ENCODE measurements around the gene OR4D10. TPM values are rescaled to one million over a fixed set of nuclear protein-coding genes. Genes with fewer than 3 reads are reported as not detected.
"Not testable (repeated sequence)": the region's sequence is repeated elsewhere in the genome, so short reads cannot be mapped to it uniquely, and the experiment has no call there.

Gene OR4D10
- total and polyA plus RNA-seq, 4 donors: not detected

GRCh38 chr11:59520139-59520538 is 47.0 kb downstream of the OR4D10 start:
- not testable (repeated sequence) for H3K4me3 ChIP-seq (ENCODE audit: low read depth, low read length); H3K4me1 ChIP-seq (ENCODE audit: control insufficient read depth, insufficient read depth, low read length); H3K36me3 ChIP-seq (ENCODE audit: control insufficient read depth, insufficient read depth, low read length); H3K27me3 ChIP-seq (ENCODE audit: control insufficient read depth, insufficient read depth, low read length); H3K9me3 ChIP-seq (ENCODE audit: control insufficient read depth, insufficient read depth, low read length); DNase-seq (ENCODE audit: low read depth in 4 of 6, low spot score in 6 of 6); H3K27ac ChIP-seq (ENCODE audit: low read depth, low read length)
- WGBS (ENCODE audit: insufficient coverage): no CpG with 5 or more reads among the region's 2 CpGs

GRCh38 chr11:59520741-59521140 is 47.6 kb downstream of the OR4D10 start:
- Histone ChIP-seq H3K27me3 (ENCODE audit: control insufficient read depth, insufficient read depth, low read length) (no peaks in the 10 kb centered on the region), H3K27ac (ENCODE audit: low read depth, low read length) (no peak overlapping the region), H3K36me3 (ENCODE audit: control insufficient read depth, insufficient read depth, low read length) (no peaks in the 10 kb centered on the region), H3K9me3 (ENCODE audit: control insufficient read depth, insufficient read depth, low read length) (no peaks in the 10 kb centered on the region), H3K4me3 (ENCODE audit: low read depth, low read length) (no peak overlapping the region), H3K4me1 (ENCODE audit: control insufficient read depth, insufficient read depth, low read length) (no peaks in the 10 kb centered on the region)
- WGBS (ENCODE audit: insufficient coverage): 94% methylated on average over 4 of the region's 5 CpGs
- no peak for DNase-seq (ENCODE audit: low read depth in 4 of 6, low spot score in 6 of 6)

GRCh38 chr11:59523541-59523940 is 50.4 kb downstream of the OR4D10 start:
- no peaks in the 10 kb centered on the region for H3K36me3 ChIP-seq (ENCODE audit: control insufficient read depth, insufficient read depth, low read length)
- WGBS (ENCODE audit: insufficient coverage): no CpG with 5 or more reads among the region's 1 CpG
- DNase-seq (ENCODE audit: low read depth in 4 of 6, low spot score in 6 of 6): no peak
- no peaks in the 10 kb centered on the region for H3K9me3 ChIP-seq (ENCODE audit: control insufficient read depth, insufficient read depth, low read length)
- H3K4me1 ChIP-seq (ENCODE audit: control insufficient read depth, insufficient read depth, low read length): no peaks in the 10 kb centered on the region
- H3K4me3 ChIP-seq (ENCODE audit: low read depth, low read length): no peak overlapping the region
- H3K27ac ChIP-seq (ENCODE audit: low read depth, low read length): no peak overlapping the region
- H3K27me3 ChIP-seq (ENCODE audit: control insufficient read depth, insufficient read depth, low read length): no peaks in the 10 kb centered on the region

GRCh38 chr11:59528711-59529110 is 55.6 kb downstream of the OR4D10 start:
- no peak overlapping the region for H3K4me3 ChIP-seq (ENCODE audit: low read depth, low read length)
- no peaks in the 10 kb centered on the region for H3K27me3 ChIP-seq (ENCODE audit: control insufficient read depth, insufficient read depth, low read length)
- H3K27ac ChIP-seq (ENCODE audit: low read depth, low read length): no peak overlapping the region
- H3K9me3 ChIP-seq (ENCODE audit: control insufficient read depth, insufficient read depth, low read length): no peaks in the 10 kb centered on the region
- WGBS (ENCODE audit: insufficient coverage): 19% methylated on average over 4 of the region's 7 CpGs
- H3K4me1 ChIP-seq (ENCODE audit: control insufficient read depth, insufficient read depth, low read length): no peaks in the 10 kb centered on the region
- peak in 1 of 6 donors; percentile 49 for DNase-seq (ENCODE audit: low read depth in 4 of 6, low spot score in 6 of 6)
- H3K36me3 ChIP-seq (ENCODE audit: control insufficient read depth, insufficient read depth, low read length): no peaks in the 10 kb centered on the region

Other genes with a start within 250 kb of the OR4D10 start
- not detected for gene OR5AN1, start 114.4 kb upstream of the OR4D10 start, total RNA-seq
- not detected for gene OR5AN1, start 114.4 kb upstream of the OR4D10 start, polyA plus RNA-seq (ENCODE audit: insufficient read length in 2 of 2)
- gene OR5A2, start 46.9 kb upstream of the OR4D10 start, total RNA-seq: not detected
- gene OR5A2, start 46.9 kb upstream of the OR4D10 start, polyA plus RNA-seq (ENCODE audit: insufficient read length in 2 of 2): under 1 TPM in 1 of 2 donors, not detected in 1; 0.05 TPM
- not detected for gene OR5A1, start 36.8 kb upstream of the OR4D10 start, total RNA-seq
- under 1 TPM in 1 of 2 donors, not detected in 1; 0.08 TPM for gene OR5A1, start 36.8 kb upstream of the OR4D10 start, polyA plus RNA-seq (ENCODE audit: insufficient read length in 2 of 2)
- gene OR4D6, start 16.4 kb upstream of the OR4D10 start, total RNA-seq: not detected
- gene OR4D6, start 16.4 kb upstream of the OR4D10 start, polyA plus RNA-seq (ENCODE audit: insufficient read length in 2 of 2): not detected
- not detected for gene OR4D11, start 30.3 kb downstream of the OR4D10 start, total RNA-seq
- not detected for gene OR4D11, start 30.3 kb downstream of the OR4D10 start, polyA plus RNA-seq (ENCODE audit: insufficient read length in 2 of 2)
- gene OR4D9, start 38.2 kb downstream of the OR4D10 start, total RNA-seq: not detected
- gene OR4D9, start 38.2 kb downstream of the OR4D10 start, polyA plus RNA-seq (ENCODE audit: insufficient read length in 2 of 2): under 1 TPM in 1 of 2 donors, not detected in 1; 0.05 TPM
- gene OSBP, start 142.5 kb downstream of the OR4D10 start, total RNA-seq: 10 to 100 TPM; 28.6 to 42.6 TPM
- 10 to 100 TPM; 33.2 to 35.9 TPM for gene OSBP, start 142.5 kb downstream of the OR4D10 start, polyA plus RNA-seq (ENCODE audit: insufficient read length in 2 of 2)
- 10 to 100 TPM in 1 of 2 donors, 1 to 10 TPM in 1; 7.0 to 12.3 TPM for gene PATL1, start 195.7 kb downstream of the OR4D10 start, total RNA-seq
- 10 to 100 TPM; 29.7 to 30.4 TPM for gene PATL1, start 195.7 kb downstream of the OR4D10 start, polyA plus RNA-seq (ENCODE audit: insufficient read length in 2 of 2)
- gene OR10V1, start 240.5 kb downstream of the OR4D10 start, total RNA-seq: not detected
- not detected for gene OR10V1, start 240.5 kb downstream of the OR4D10 start, polyA plus RNA-seq (ENCODE audit: insufficient read length in 2 of 2)